Measurements from ENCODE around the gene ARMCX5. TPM values are rescaled to one million over a fixed set of nuclear protein-coding genes. Genes with fewer than 3 reads are reported as not detected.

ARMCX5 gene
- total RNA-seq, 1 donor from 2014 or later: 8.1 TPM

GRCh38 chrX:102610905-102611304 lies 11.6 kb downstream of the ARMCX5 start:
- Histone ChIP-seq H3K27me3 (ENCODE audit: insufficient read depth, low read length) (no peaks in the 10 kb centered on the region), H3K9me3 (ENCODE audit: insufficient read depth, low read depth, low read length) (no peaks in the 10 kb centered on the region), H3K9ac (ENCODE audit: low read length) (no peak overlapping the region), H4K20me1 (ENCODE audit: insufficient read depth, low read length) (peaks cover 9% of the 10 kb centered on the region), H3K4me3 (ENCODE audit: insufficient read depth, low read depth, low read length) (no peak overlapping the region), H3K79me2 (ENCODE audit: insufficient read depth, low read length) (peaks cover 26% of the 10 kb centered on the region), H3K4me1 (ENCODE audit: insufficient read depth, low read length) (no peaks in the 10 kb centered on the region), H3K4me2 (ENCODE audit: low read length) (no peak overlapping the region), H3K36me3 (ENCODE audit: insufficient read depth, low read length) (no peaks in the 10 kb centered on the region), H2AFZ (ENCODE audit: low read depth, low read length) (no peak overlapping the region), H3K27ac (ENCODE audit: low read depth, low read length) (no peak overlapping the region)
- peaks cover 2% of the 10 kb centered on the region for H3K36me3 Mint-ChIP-seq (ENCODE audit: low read depth, unreplicated experiment)
- DNase-seq (ENCODE audit: low read depth) (no peak), FAIRE-seq (no peak)
- H3K4me3 Mint-ChIP-seq (ENCODE audit: unreplicated experiment): no peak overlapping the region
- no peaks in the 10 kb centered on the region for H3K27me3 Mint-ChIP-seq (ENCODE audit: low read depth, unreplicated experiment)
- no peaks in the 10 kb centered on the region for H3K4me1 Mint-ChIP-seq (ENCODE audit: low read depth, unreplicated experiment)
- H3K27ac Mint-ChIP-seq (ENCODE audit: unreplicated experiment): no peak overlapping the region
- H3K9me3 Mint-ChIP-seq (ENCODE audit: unreplicated experiment): no peaks in the 10 kb centered on the region
- no peak for TF ChIP-seq CTCF (IDR thresholded peaks at IDR 0.05; ENCODE audit: insufficient read depth, low read depth, low read length)
- no peak for TF ChIP-seq EZH2 (IDR thresholded peaks at IDR 0.05; ENCODE audit: insufficient read depth, low read length)

GRCh38 chrX:102624105-102624504 lies 24.8 kb downstream of the ARMCX5 start:
- no peak overlapping the region for H3K4me2 ChIP-seq (ENCODE audit: low read length)
- H3K4me3 ChIP-seq (ENCODE audit: insufficient read depth, low read depth, low read length): no peak overlapping the region

More at GRCh38 chrX:102624105-102624504, 24.8 kb downstream of the ARMCX5 start:
- Mint-ChIP-seq H3K27ac (ENCODE audit: unreplicated experiment) (peak overlapping the region; percentile 66), H3K4me1 (ENCODE audit: low read depth, unreplicated experiment) (peaks cover 12% of the 10 kb centered on the region), H3K4me3 (ENCODE audit: unreplicated experiment) (no peak overlapping the region), H3K9me3 (ENCODE audit: unreplicated experiment) (peaks cover 13% of the 10 kb centered on the region), H3K27me3 (ENCODE audit: low read depth, unreplicated experiment) (no peaks in the 10 kb centered on the region), H3K36me3 (ENCODE audit: low read depth, unreplicated experiment) (peaks cover 8% of the 10 kb centered on the region)
- Histone ChIP-seq H4K20me1 (ENCODE audit: insufficient read depth, low read length) (peaks cover 13% of the 10 kb centered on the region), H3K36me3 (ENCODE audit: insufficient read depth, low read length) (no peaks in the 10 kb centered on the region), H3K4me1 (ENCODE audit: insufficient read depth, low read length) (no peaks in the 10 kb centered on the region), H3K9me3 (ENCODE audit: insufficient read depth, low read depth, low read length) (no peaks in the 10 kb centered on the region), H3K9ac (ENCODE audit: low read length) (no peak overlapping the region), H2AFZ (ENCODE audit: low read depth, low read length) (no peak overlapping the region), H3K27ac (ENCODE audit: low read depth, low read length) (no peak overlapping the region), H3K79me2 (ENCODE audit: insufficient read depth, low read length) (peaks cover 34% of the 10 kb centered on the region), H3K27me3 (ENCODE audit: insufficient read depth, low read length) (no peaks in the 10 kb centered on the region)
- FAIRE-seq: peak; percentile 95
- TF ChIP-seq CTCF (IDR thresholded peaks at IDR 0.05; ENCODE audit: insufficient read depth, low read depth, low read length) (no peak), EZH2 (IDR thresholded peaks at IDR 0.05; ENCODE audit: insufficient read depth, low read length) (no peak)
- peak; percentile 56 for DNase-seq (ENCODE audit: low read depth)
